Stimulated activated CD4-positive, alpha-beta T cell treated with anti-CD3 and anti-CD28 coated beads, Interleukin-15, amount 100 ng/mL, for 24 hours (primary cell): ENCODE results near the gene PNMA8B.
A peak's percentile ranks its signal among the peaks of the same experiment; 100 is the strongest.
"Not testable (repeated sequence)": the region's sequence is repeated elsewhere in the genome, so short reads cannot be mapped to it uniquely, and the experiment has no call there.

Experiments used
- DNase-seq: peaks from one replicate; pipeline ENCODE4 v3.0.0-alpha.2; 2020

PNMA8B gene, protein sequence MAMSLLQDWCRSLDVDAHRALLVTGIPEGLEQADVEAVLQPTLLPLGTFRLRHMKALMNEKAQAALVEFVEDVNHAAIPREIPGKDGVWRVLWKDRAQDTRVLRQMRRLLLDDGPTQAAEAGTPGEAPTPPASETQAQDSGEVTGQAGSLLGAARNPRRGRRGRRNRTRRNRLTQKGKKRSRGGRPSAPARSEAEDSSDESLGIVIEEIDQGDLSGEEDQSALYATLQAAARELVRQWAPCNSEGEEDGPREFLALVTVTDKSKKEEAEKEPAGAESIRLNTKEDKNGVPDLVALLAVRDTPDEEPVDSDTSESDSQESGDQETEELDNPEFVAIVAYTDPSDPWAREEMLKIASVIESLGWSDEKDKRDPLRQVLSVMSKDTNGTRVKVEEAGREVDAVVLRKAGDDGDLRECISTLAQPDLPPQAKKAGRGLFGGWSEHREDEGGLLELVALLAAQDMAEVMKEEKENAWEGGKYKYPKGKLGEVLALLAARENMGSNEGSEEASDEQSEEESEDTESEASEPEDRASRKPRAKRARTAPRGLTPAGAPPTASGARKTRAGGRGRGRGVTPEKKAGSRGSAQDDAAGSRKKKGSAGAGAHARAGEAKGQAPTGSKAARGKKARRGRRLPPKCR

GRCh38 chr19:46495786-46496099, at the start of gene PNMA8B:
TSS of gene PNMA8B (minus strand) at chr19:46495867. CDS start at chr19:46495465, 402 bp downstream.
- peak; percentile 57 for DNase-seq

- no peak for DNase-seq
Measured at GRCh38 chr19:46544651-46545050, 49.0 kb upstream of the PNMA8B start.

- peak; percentile 85 for DNase-seq
Measured at GRCh38 chr19:46542428-46543230, 47.0 kb upstream of the PNMA8B start.

- DNase-seq: peak; percentile 77
Measured at GRCh38 chr19:46537136-46538097, 41.8 kb upstream of the PNMA8B start.

- DNase-seq: no peak
Measured at GRCh38 chr19:46536391-46536790, 40.7 kb upstream of the PNMA8B start.

- DNase-seq: no peak
Measured at GRCh38 chr19:46533621-46534081, 38.0 kb upstream of the PNMA8B start.

DNA sequence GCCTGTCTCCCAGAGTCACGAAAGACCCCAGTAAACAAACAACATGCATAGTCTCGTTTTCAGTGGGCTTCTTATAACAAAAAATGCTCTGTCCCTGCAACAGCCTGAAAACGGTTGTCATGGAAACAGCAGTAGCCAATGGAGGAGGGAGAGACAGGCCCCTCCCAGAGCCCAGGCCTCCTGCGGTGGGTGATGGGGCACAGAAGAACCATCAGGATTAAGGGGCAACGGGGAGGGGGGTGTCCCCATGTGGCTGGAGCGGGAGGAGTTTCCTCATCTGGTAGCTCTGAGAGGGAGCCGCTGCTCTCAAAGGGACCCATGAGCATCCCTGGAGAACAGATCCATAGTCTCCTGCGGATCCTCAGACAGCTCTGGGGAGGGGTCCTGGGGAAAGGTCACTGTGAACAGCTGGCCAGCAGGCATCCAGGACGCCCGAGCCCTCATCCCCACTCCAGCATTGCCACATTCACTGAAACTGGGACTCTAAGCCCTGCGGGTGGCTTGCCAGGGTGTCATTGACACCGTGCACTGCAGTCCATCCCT, 37.5 kb upstream of the PNMA8B start:
- no peak for DNase-seq

- no peak for DNase-seq
Measured at GRCh38 chr19:46530636-46531035, 35.0 kb upstream of the PNMA8B start.

DNA sequence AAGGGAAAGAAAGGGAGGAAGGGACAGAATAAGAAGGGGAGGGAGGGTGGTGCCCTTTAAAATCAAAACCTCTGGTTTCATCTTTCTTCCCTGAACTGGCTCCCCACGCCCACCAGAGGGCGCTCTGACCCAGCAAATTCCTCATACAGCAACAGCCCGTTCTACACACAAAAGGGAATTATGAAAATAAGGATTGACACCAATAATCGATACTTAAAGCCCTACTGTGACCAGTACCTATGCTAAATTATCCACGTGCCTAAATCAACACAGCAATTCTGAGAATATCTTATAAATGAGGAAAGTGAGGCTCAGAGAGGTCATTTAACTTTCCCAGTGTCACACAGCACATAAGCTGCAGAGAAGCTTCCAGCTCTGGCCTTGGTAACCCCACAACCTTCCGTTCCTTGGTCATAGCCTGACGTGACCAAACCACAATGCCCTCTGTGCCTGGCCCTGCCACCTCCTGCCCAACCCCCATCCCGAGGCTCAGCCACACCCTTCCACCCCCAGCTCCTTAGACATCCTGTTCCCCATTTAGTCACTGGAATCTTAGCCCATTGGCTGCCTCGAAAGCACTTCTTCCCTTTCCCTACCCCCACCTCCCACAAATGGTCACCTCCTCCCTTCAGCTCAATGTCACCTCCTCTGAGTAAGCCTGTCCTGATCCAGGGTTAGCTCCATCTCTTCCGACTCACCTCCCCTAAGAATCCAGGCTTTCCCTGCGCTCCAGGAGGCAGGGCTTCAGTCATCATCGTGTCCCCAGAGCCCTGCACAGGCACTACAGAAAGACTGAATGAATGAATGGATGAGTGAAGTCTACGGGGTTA, 34.2 kb upstream of the PNMA8B start:
- peak; percentile 81 for DNase-seq

DNA sequence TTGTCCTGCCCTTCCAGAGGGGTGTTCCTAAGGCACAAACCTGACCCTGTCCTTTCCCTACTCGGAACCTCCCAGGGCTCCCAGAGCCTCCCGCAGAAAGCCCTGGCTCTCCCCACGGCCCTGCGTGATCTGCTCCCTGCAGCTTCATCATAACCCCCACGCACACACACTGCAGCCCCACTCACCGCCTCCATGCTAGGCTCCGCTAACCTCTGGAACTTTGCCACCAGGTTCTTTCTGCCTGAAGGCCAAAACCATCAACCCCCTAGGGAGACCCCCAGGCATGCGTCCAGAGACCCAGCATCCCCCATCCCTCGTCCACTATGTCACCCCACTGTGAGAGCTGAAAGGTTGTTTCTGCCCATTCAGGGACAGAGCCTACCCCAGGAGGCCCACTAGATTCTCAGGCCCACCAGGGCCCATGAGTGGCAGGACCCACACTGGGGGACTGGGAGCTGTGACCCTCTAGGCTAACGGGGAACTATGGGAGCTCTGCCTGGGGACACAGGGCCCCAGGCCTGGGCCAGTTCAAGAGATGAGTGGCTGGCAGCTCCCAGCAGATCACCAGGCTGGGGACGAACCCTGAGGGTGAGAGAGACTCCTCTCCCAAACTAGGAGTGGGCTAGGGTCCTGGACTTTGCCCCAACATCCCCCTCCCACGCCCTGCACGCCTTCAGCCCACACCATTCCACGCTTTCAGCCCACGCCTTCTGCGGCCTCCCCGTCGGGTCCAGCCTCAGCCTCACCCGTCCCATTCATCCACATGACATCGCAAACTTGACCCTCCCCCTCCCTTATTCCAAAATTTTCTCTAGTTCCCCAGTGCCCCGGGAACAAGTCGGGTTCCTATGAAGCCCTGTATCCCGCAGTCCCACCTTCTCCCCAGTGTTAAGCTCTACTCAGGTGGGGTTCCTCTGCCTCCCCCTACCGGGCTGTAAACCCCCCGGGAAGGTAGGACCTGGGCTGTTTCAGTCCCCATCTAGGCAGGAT, 33.2 kb upstream of the PNMA8B start:
- no peak for DNase-seq

GRCh38 chr19:46526801-46527200, 31.1 kb upstream of the PNMA8B start:
- DNase-seq: not testable (repeated sequence)

- DNase-seq: no peak
Measured at GRCh38 chr19:46524308-46524707, 28.6 kb upstream of the PNMA8B start.

DNA sequence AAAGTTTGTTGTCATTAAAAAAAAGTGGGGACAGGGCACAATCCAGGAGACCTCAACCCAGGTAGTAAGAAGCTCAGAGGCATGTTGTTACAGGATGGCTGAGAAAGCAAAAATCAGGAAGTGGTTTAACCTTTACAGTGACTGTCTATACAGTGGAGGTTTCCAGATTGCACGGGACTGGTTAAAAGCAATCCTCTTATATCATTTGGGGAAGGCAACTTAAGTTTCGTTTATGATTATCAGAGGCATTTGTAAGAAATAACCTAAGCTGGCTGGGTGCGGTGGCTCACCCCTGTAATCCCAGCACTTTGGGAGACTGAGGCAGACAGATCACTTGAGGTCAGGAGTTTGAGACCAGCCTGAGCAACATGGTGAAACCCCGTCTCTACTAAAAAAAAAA, 27.3 kb upstream of the PNMA8B start:
- peak; percentile 28 for DNase-seq

DNA sequence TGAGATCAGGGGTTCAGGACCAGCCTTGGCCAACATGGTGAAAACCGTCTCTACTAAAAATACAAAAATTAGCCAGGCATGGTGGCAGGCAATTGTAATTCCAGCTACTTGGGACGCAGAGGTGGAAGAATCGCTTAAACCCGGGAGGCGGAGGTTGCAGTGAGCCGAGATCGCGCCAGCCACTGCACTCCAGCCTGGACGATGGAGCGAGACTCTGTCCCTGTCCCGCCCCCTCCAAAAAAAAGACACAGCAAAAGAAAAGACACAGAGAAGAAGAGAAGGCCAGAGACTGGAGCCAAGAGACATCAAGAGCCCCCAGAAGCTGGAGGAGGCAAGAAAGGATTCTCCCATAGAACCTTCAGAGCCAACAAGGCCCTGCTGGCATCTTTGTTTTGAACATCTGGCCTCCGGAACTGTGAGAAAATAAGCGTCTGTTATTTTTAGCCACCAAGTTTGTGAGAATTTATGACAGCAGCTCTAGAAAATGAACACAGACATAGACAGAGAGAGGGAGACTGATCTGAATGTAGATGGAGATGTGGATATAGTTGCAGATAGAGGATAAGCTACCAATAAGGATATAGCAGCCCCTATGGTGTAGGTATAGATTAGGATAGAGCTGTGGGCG, 25.7 kb upstream of the PNMA8B start:
- DNase-seq: no peak

DNA sequence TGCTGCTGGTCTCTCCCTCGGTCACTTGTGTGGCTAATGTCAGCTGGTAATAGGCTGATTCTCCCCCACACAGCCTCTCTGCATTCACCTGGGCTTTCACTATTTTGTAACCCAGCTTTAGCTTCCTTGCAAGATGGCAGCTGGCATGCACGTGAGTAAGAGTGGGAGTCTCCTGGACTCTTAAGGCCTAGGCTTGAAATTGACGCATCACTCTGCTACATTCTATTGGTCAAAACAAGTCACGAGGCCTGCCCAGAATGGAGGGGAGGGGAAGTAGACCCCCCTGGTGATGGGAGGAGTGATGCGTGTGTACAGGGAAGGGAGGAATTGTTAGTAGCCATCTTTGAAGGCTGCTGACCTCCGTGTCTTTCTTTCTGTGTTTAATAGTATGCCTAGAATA, 24.9 kb upstream of the PNMA8B start:
- DNase-seq: no peak

DNA sequence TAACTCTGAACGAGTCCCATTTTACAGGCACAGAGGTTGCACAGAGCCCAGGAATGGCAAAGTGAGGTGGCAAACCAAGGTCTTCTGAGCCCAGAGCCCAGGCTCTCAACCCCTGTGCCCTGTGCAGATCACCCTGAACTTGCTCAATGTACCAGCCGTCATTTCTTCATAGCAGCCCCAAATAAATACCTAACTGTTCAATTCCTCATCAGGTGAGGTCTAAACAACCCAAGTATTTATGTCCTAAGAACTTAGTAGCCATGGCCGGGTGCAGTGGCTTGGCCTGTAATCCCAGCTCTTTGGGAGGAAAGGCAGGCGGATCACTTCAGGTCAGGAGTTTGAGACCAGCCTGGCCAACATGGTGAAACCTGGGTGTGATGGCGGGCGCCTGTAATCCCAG, 21.8 kb upstream of the PNMA8B start:
- no peak for DNase-seq

- DNase-seq: peak; percentile 44
Measured at GRCh38 chr19:46515879-46516350, 20.2 kb upstream of the PNMA8B start.

DNA sequence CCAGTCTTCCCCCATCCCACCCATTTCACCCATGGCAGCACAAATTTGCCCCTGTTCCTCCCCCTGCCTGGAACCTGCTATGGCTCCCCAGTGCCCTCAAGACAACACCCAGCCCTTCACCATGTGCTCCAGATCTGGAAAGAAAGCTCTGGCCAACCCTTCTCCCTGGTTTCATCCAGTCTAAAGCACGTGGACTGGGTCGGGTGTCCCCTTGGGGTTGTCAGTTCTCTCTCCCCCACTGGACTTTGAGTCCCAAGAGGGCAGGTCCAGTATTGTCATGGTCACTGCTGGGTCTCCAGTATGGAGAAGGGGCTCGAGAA, 19.6 kb upstream of the PNMA8B start:
- DNase-seq: no peak

DNA sequence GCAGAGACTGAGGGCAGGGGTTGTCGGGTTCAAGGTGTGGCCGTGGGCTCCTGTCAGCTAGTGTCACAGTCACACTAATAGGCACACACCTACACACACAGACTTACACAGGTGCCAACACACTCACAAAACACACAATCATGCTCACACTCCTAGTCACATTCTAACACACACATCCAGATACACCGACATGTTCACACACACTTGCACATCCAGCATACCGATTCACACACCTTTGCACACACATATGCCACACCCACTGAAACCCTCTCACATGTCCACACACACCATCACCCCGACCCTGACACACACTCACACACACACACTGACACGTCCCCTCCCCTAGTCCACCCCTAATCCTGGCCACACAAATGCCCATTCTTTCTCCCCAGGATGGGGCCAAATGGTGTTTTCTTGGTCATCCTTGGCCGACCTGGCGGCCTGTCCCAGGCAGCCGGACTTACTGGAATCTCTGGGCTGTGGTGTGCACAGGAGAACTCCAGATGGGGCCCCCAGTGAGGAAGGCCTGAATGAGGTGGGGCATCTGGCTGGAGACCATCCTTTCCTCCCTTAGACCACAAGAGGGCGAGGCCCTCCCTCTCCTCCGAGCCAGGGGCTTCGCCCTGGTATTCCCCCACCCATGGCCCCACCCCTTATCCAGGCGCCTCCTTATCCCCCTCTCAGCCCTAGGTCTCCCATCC, 19.1 kb upstream of the PNMA8B start:
- no peak for DNase-seq
